HG03457 (cell line): ENCODE measurements around the gene NTRK1.

Experiments
- ATAC-seq: cut with Tn5 transposase; IDR thresholded peaks from one replicate; pipeline ENCODE4 v1.9.1; 2021; ENCODE audit warnings: moderate number of reproducible peaks; ENCODE audit not compliant: unreplicated experiment

The NTRK1 gene

GRCh38 chr1:156854634-156855033, 6.0 kb upstream of the NTRK1 start:
- no peak for ATAC-seq

GRCh38 chr1:156856282-156856785, 4.3 kb upstream of the NTRK1 start:
- no peak for ATAC-seq

DNA sequence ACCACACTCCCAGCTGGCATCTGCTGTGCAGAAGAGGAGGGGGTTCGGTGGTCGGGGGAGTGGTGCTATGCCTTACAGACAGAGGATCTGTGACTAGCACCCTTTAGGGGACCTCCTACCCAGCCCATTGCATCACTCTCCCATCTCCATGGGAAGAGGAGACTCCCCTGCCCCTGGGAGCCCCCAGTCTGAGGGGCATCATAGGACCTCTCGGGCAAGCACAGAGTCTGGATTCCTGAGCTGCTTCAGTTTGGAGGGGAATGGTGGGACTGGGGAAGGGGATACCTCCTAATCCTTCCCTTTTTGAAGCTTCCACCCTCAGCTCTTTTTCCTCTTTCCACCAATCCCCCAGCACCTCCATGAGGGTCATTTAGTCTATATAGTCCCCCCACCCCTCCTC, 3.1 kb upstream of the NTRK1 start:
- no peak for ATAC-seq

GRCh38 chr1:156858555-156858956, 2.1 kb upstream of the NTRK1 start:
- no peak for ATAC-seq

- ATAC-seq, result no peak
Observed at GRCh38 chr1:156858959-156859522, 1.6 kb upstream of the NTRK1 start, which contains the start of gene INSRR. Gene INSRR (minus strand): TSS chr1:156859117. CDS start chr1:156858621, 496 bp downstream.

GRCh38 chr1:156859523-156860112, 1.0 kb upstream of the NTRK1 start:
- ATAC-seq, result no peak

- no peak for ATAC-seq
Observed at GRCh38 chr1:156860113-156860627, 495 bp upstream of the NTRK1 start.

- no peak for ATAC-seq
Observed at GRCh38 chr1:156862584-156862983, 1.9 kb downstream of the NTRK1 start.

GRCh38 chr1:156862997-156863599, 2.4 kb downstream of the NTRK1 start:
- ATAC-seq, result no peak

GRCh38 chr1:156863631-156864030, 3.0 kb downstream of the NTRK1 start:
- no peak for ATAC-seq

DNA sequence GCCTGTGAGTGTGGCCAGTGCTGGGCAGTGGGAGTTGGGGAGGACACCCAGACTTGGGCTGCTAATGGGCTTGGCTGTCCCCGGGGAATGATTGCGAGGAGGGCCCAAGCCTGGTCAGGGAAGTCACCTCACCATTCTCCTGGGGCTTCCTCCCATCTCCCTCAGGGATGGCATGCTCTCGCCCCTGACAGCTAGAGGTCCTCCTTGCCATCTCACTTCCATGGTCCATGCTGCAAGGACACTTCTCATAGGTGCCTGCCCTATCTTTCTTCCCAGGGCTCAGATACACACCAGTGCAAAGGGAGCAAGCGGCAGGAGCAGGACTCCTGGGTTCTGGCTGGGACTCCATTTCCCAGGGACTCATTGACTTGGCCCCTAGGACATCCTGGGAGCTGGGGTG, 4.1 kb downstream of the NTRK1 start:
- ATAC-seq, result no peak

DNA sequence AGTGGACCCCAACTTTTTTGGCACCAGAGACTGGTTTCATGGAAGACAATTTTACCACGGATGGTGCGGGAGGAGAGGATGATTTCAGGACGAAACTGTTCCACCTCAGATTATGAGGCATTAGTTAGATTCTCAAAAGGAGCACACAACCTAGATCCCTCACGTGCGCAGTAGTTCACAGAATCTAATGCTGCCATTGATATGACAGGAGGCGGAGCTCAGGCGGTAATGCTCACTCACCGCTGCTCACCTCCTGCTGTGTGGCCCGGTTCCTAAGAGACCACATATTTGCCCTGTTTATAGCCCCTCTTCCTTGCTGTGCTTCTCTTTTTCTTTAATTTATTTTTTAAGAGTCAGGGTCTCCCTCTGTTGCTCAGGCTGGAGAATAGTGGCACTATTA, 4.6 kb downstream of the NTRK1 start:
- no peak for ATAC-seq

- no peak for ATAC-seq
Observed at GRCh38 chr1:156865865-156866248, 5.2 kb downstream of the NTRK1 start.

DNA sequence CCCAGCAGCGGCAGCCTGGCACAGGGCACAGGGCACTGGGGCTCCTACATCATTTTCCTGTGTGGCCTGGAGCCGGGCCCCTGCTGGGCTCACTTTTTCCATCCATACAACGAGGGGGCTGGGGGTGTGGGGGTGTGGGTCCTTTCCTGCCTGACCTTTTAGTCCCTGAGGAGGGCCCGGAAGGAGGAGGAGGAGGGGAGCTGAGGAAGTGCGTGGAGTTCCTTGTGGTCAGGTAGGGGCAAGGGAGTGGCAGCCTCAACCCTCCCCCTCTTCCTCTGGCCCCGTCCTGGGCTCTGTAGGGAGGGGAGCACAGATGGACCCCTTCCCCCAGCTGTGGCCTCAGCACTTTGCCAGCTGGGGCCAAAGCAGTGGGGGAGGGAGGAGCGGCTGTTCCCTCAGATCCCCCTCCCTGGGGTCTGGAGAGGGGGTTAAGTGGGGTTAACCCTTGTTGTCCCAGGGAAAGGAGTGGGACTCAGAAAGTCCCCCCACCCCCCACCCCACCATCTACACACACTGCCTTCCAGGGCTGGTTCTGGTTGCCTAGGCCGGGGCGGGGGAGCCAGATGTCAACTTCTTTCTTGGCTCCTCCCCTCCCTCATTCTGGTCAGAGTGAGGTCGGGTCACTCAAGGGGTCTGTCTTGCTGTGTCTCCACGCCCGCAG, 5.7 kb downstream of the NTRK1 start:
- ATAC-seq, result no peak

DNA sequence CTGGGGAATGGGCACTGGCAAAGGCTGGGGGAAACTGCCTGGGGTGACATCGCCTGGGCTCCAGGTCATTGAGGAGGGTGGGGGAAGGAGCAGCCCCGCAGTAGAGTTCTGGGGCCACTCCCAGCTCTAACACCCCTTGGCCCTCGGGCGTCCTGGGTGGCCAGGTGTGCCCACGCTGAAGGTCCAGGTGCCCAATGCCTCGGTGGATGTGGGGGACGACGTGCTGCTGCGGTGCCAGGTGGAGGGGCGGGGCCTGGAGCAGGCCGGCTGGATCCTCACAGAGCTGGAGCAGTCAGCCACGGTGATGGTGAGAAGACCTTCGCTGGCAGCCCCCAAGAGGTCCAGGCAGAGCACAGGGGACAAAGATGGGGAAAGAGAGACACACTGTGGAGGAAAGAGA, 7.7 kb downstream of the NTRK1 start:
- ATAC-seq, result no peak

DNA sequence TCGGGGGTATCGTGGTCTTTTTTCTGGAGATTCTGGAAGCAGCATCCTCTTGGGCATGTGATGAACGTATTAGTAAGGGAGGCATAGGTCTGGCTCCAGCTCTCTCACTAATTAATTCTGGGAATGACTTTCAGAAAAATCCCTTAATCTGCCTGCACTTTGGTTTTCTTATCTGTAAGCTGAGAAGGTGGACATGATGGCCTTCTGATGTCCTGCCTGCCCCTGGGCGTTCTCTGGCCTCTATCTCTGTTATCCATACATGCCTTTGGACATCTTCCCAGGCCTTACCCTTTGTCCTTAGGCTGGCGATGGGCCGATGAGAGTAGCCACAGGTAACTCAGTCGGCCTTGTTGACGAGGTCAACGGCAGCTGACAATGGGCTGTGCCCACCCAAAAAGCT, 8.8 kb downstream of the NTRK1 start:
- ATAC-seq, result no peak

GRCh38 chr1:156873659-156874058, 13.0 kb downstream of the NTRK1 start:
- ATAC-seq, result no peak

GRCh38 chr1:156874142-156874541, 13.5 kb downstream of the NTRK1 start:
- no peak for ATAC-seq

GRCh38 chr1:156874572-156875340, 14.1 kb downstream of the NTRK1 start:
- ATAC-seq, result no peak

- no peak for ATAC-seq
Observed at GRCh38 chr1:156875341-156875615, 14.6 kb downstream of the NTRK1 start.

DNA sequence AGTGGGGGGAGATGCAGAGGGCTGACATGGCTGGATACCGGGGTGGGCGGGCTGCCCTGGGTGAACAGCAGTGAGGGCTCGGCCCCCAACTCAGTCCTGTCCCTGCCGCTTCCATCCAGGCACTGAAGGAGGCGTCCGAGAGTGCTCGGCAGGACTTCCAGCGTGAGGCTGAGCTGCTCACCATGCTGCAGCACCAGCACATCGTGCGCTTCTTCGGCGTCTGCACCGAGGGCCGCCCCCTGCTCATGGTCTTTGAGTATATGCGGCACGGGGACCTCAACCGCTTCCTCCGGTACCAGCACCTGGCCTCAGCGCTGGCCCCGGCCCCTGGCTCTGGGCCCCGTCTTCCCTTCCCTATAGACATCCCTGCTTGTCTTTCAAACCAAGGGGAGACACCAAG, 15.6 kb downstream of the NTRK1 start:
- no peak for ATAC-seq
